SH-SY5Y (cell line): ENCODE data around the gene DPH6.

Experiments used
- GATA2 ChIP-seq: IDR thresholded peaks from 2 replicates; pipeline ENCODE4 v1.6.1; 2011; ENCODE audit warnings: mild to moderate bottlenecking, low read depth, low read length
- GATA3 ChIP-seq: IDR thresholded peaks from 2 replicates; pipeline ENCODE4 v1.6.1; 2011; ENCODE audit warnings: low read depth, mild to moderate bottlenecking, low read length, moderate library complexity

Gene DPH6

GRCh38 chr15:35550957-35551356 lies 5.0 kb upstream of the DPH6 start:
- no peak for TF ChIP-seq GATA3
- no peak for TF ChIP-seq GATA2

- TF ChIP-seq GATA3: no peak
- TF ChIP-seq GATA2: no peak
Observed at GRCh38 chr15:35549567-35549966, 3.6 kb upstream of the DPH6 start.

GRCh38 chr15:35548435-35548834 lies 2.5 kb upstream of the DPH6 start:
- TF ChIP-seq GATA3: no peak
- TF ChIP-seq GATA2: no peak

- TF ChIP-seq GATA2 (no peak), GATA3 (no peak)
Observed at GRCh38 chr15:35547775-35548364, 1.9 kb upstream of the DPH6 start.

GRCh38 chr15:35546511-35547381 lies 781 bp upstream of the DPH6 start:
- TF ChIP-seq GATA3 (no peak), GATA2 (no peak)

- TF ChIP-seq GATA3 (no peak), GATA2 (no peak)
Observed at GRCh38 chr15:35545316-35545823, 595 bp downstream of the DPH6 start.

- TF ChIP-seq GATA2 (no peak), GATA3 (no peak)
Observed at GRCh38 chr15:35540885-35541284, 5.1 kb downstream of the DPH6 start.

- TF ChIP-seq GATA3: no peak
- no peak for TF ChIP-seq GATA2
Observed at GRCh38 chr15:35540021-35540420, 5.9 kb downstream of the DPH6 start.

- TF ChIP-seq GATA2: no peak
- no peak for TF ChIP-seq GATA3
Observed at GRCh38 chr15:35535365-35535916, 10.5 kb downstream of the DPH6 start.

GRCh38 chr15:35533130-35534110 lies 12.5 kb downstream of the DPH6 start:
- TF ChIP-seq GATA2: no peak
- TF ChIP-seq GATA3: no peak

- TF ChIP-seq GATA3 (no peak), GATA2 (no peak)
Observed at GRCh38 chr15:35530698-35531097, 15.3 kb downstream of the DPH6 start.

GRCh38 chr15:35529784-35530183 lies 16.2 kb downstream of the DPH6 start:
- no peak for TF ChIP-seq GATA2
- no peak for TF ChIP-seq GATA3

- TF ChIP-seq GATA2 (peak; percentile 25; the same call in 1 of the 2 replicates), GATA3 (no peak)
Observed at GRCh38 chr15:35522061-35522460, 23.9 kb downstream of the DPH6 start.
